Esophagus squamous epithelium (tissue), 4 donors: ENCODE results near the gene NOX3.

ENCODE experiments used
- CTCF ChIP-seq, 6 experiments: fragments of 450-650 bp in 4 of 6; fragments of 200-600 bp in 2 of 6; sonication (generic) in 2 of 6; IDR thresholded peaks; one replicate each; pipeline ENCODE4 v1.5.1; 2016 to 2019; ENCODE audit warnings: antibody characterized with exemption in 6 of 6, mild to moderate bottlenecking in 4 of 6, moderate library complexity in 4 of 6
- POLR2A ChIP-seq, 4 donors: fragments of 450-650 bp; IDR thresholded peaks; one replicate each; pipeline ENCODE4 v1.6.1; 2017; ENCODE audit warnings: antibody characterized with exemption in 4 of 4, mild to moderate bottlenecking in 4 of 4, moderate library complexity in 3 of 4

DNA sequence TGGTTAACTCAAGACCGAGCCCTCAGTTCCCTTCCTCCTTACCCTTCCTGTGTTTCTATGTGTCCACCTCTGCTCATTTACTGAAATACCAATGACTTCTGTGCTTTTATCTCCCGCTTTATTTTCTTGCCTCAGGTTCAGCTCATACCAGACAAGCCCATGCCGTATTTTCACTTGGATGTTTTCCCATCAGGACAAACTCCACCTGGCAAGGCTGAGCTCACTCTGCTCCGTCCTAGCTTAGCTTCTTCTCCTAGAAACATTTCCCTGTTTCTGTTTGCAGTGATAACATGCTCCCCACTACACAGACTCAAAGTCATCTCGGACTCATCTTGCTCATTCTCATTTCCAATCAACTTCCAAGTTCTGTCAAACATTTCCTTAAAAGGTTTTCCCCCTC lies 84.4 kb downstream of the NOX3 start:
- TF ChIP-seq POLR2A (IDR thresholded peaks at IDR 0.05) (no peak), CTCF (IDR thresholded peaks at IDR 0.05) (no peak)
